A549 treated with GW870086 at 1 μM for 4 hours (cell line): Measurements from ENCODE around the gene CCL2. TPM values are rescaled to one million over a fixed set of nuclear protein-coding genes. Genes with fewer than 3 reads are reported as not detected.

ENCODE experiments used
- total RNA-seq: library from RNA; stranded (reverse); fragments of 200-300 nt; extraction: Qiagen RNA extraction; gene quantifications from 5 replicates; pipeline ENCODE4 v1.2.3, GENCODE V29; 2022; ENCODE audit warnings: low read depth

CCL2 gene
- total RNA-seq = 13.2 to 18.2 TPM (median 16.2 TPM) in 5 replicates

GRCh38 chr17:34254651-34255380 is at the start of gene CCL2:
Gene CCL2, plus strand, starts transcription at chr17:34255285. Its CDS starts 65 bp downstream, at chr17:34255350.

GRCh38 chr17:34269969-34270368 is 14.9 kb downstream of the CCL2 start, which contains the start of gene CCL7:
Gene CCL7, plus strand, starts transcription at chr17:34270221. Its CDS starts 70 bp downstream, at chr17:34270291.

GRCh38 chr17:34285286-34285792 is 30.3 kb downstream of the CCL2 start, which contains the start of gene CCL11:
Gene CCL11, plus strand, starts transcription at chr17:34285742. Its CDS starts 67 bp downstream, at chr17:34285809.

Other genes with a start within 250 kb of the CCL2 start
- 0.25 to 0.50 TPM (median 0.39 TPM) in 3 of 5 replicates, not detected in the others for gene CCL7, start 14.9 kb downstream of the CCL2 start, total RNA-seq
- gene CCL11, start 30.5 kb downstream of the CCL2 start, total RNA-seq = not detected in 5 replicates
- gene CCL8, start 64.2 kb downstream of the CCL2 start, total RNA-seq = 0.12 TPM in 1 of 5 replicates, not detected in the others
- not detected in 5 replicates for gene CCL13, start 101.2 kb downstream of the CCL2 start, total RNA-seq
- gene CCL1, start 107.9 kb downstream of the CCL2 start, total RNA-seq = not detected in 5 replicates